GM06990 (cell line): Measurements from ENCODE around the gene KICS2.
"Not testable (repeated sequence)": the region's sequence is repeated elsewhere in the genome, so short reads cannot be mapped to it uniquely, and the experiment has no call there.

Experiments used
- DNase-seq: peaks from one replicate; pipeline ENCODE4 v3.0.0-alpha.2; 2011; ENCODE audit not compliant: insufficient read length; ENCODE audit errors: extremely low read depth
- H3K27me3 ChIP-seq: replicated peaks from 2 replicates; pipeline ENCODE4 v1.6.0; 2011; ENCODE audit warnings: low read length; ENCODE audit not compliant: control insufficient read depth, insufficient read depth
- H3K36me3 ChIP-seq: 2 replicates; pipeline ENCODE4 v1.5.1; 2011; ENCODE audit warnings: low read length; ENCODE audit not compliant: control insufficient read depth, insufficient read depth
- H3K4me3 ChIP-seq: replicated peaks from 2 replicates; pipeline ENCODE4 v1.5.1; 2011; ENCODE audit warnings: low read depth, mild to moderate bottlenecking, control low read depth, low read length
- TF ChIP-seq, protein P1 (sequence below): IDR thresholded peaks from 2 replicates; pipeline ENCODE4 v1.5.1; 2011; ENCODE audit warnings: low read length, control low read depth, mild to moderate bottlenecking, inconsistent platforms; ENCODE audit not compliant: insufficient read depth, poor library complexity, severe bottlenecking

The KICS2 gene

DNA sequence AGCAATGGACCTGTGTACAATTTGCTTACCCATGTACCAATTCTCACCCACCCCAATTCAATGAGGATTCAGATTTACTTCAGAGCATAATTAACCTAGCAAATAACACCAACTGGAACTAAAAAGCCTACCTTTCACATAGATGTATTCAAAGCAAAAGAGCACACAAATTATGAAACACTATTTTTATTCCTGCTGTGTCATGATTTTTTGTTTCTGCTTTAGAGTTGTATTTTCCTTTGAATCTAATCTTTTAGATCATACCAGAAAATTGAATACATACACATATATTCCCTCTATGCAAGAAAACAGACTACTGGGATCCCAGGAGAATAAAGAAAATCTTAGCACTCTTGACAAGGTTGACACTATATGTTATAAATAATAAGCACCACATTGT lies 5.9 kb downstream of the KICS2 start:
- Histone ChIP-seq H3K4me3 (no peak overlapping the region), H3K36me3 (peaks cover 4% of the 10 kb centered on the region), H3K27me3 (no peaks in the 10 kb centered on the region)
- TF ChIP-seq, protein P1, sequence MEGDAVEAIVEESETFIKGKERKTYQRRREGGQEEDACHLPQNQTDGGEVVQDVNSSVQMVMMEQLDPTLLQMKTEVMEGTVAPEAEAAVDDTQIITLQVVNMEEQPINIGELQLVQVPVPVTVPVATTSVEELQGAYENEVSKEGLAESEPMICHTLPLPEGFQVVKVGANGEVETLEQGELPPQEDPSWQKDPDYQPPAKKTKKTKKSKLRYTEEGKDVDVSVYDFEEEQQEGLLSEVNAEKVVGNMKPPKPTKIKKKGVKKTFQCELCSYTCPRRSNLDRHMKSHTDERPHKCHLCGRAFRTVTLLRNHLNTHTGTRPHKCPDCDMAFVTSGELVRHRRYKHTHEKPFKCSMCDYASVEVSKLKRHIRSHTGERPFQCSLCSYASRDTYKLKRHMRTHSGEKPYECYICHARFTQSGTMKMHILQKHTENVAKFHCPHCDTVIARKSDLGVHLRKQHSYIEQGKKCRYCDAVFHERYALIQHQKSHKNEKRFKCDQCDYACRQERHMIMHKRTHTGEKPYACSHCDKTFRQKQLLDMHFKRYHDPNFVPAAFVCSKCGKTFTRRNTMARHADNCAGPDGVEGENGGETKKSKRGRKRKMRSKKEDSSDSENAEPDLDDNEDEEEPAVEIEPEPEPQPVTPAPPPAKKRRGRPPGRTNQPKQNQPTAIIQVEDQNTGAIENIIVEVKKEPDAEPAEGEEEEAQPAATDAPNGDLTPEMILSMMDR: no peak
- no peak for DNase-seq

DNA sequence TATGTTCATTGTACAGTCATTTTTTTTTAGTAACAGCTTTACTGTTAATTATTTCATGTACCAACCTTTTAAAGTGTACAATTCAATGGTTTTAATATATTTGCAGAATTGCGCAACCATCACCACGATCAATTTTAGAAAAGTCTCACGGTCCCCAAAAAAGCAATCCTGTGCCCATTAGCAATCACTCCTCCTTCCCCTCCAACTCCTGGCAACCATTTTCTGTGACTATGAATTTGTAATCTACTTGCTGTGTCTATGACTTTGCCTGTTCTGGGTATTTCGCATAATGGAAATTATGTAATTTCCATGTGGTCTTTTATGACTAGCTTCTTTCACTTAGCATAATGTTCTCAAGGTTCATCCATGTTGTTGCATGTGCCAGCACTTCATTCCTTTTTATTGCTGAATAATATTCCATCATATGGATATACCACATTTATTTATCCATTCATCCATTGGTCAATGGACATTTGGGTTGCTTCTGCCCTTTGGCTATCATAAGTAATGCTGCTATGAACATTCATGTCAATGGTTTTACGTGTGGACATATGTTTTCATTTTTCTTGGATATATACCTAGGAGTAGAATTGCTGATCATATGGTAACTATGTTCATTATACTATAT lies 9.9 kb downstream of the KICS2 start:
- no peak for DNase-seq
- TF ChIP-seq, protein P1: no peak
- Histone ChIP-seq H3K27me3 (no peaks in the 10 kb centered on the region), H3K36me3 (peaks cover 4% of the 10 kb centered on the region), H3K4me3 (no peak overlapping the region)

GRCh38 chr12:64207453-64207852 lies 14.6 kb downstream of the KICS2 start:
- no peak for DNase-seq
- Histone ChIP-seq H3K27me3 (no peaks in the 10 kb centered on the region), H3K4me3 (no peak overlapping the region), H3K36me3 (no peaks in the 10 kb centered on the region)
- TF ChIP-seq, protein P1: no peak

DNA sequence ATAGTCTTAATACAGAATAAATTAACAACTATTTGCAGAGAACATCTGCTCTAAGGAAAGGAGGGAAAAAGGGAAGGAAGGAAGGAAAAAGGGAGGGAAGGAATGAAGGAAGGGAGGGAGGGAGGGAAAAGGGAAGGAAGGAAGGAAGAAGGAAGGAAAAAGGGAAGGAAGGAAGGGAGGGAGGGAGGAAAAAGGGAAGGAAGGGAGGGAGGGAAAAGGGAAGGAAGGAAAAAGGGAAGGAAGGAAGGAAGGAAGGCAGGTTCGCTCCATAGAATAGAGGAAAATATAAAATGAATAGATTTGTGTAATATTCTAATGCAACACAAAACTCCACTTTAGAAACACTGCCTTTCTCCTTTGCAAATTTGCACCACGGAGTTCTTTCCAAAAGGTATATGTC lies 16.6 kb downstream of the KICS2 start:
- Histone ChIP-seq H3K27me3 (no peaks in the 10 kb centered on the region), H3K4me3 (no peak overlapping the region), H3K36me3 (no peaks in the 10 kb centered on the region)
- TF ChIP-seq, protein P1: no peak
- no peak for DNase-seq

GRCh38 chr12:64203775-64204174 lies 18.3 kb downstream of the KICS2 start:
- TF ChIP-seq, protein P1: no peak
- Histone ChIP-seq H3K36me3 (no peaks in the 10 kb centered on the region), H3K4me3 (no peak overlapping the region), H3K27me3 (no peaks in the 10 kb centered on the region)
- DNase-seq: no peak

GRCh38 chr12:64203036-64203435 lies 19.1 kb downstream of the KICS2 start:
- H3K36me3 ChIP-seq: no peaks in the 10 kb centered on the region
- no peak overlapping the region for H3K4me3 ChIP-seq
- no peaks in the 10 kb centered on the region for H3K27me3 ChIP-seq
- no peak for DNase-seq
- TF ChIP-seq, protein P1: no peak

DNA sequence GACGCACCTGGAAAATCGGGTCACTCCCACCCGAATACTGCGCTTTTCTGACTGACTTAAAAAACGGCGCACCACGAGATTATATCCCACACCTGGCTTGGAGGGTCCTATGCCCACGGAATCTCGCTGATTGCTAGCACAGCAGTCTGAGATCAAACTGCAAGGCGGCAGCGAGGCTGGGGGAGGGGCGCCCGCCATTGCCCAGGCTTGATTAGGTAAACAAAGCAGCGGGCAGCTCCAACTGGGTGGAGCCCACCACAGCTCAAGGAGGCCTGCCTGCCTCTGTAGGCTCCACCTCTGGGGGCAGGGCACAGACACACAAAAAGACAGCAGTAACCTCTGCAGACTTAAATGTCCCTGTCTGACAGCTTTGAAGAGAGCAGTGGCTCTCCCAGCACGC lies 26.3 kb downstream of the KICS2 start:
- not testable (repeated sequence) for H3K27me3 ChIP-seq, H3K4me3 ChIP-seq, DNase-seq, H3K36me3 ChIP-seq
